WERI-Rb-1 (cell line): Measurements from ENCODE around the gene REEP2.

Source experiments
- DNase-seq: peaks from one replicate; pipeline ENCODE4 v3.0.0-alpha.2; 2020
- H3K27ac ChIP-seq: fragments of 250-450 bp; sonication (Bioruptor Pico); 2 replicates; pipeline ENCODE4 v1.5.1; 2020; ENCODE audit warnings: mild to moderate bottlenecking, moderate library complexity
- H3K27me3 ChIP-seq: fragments of 250-450 bp; sonication (Bioruptor Pico); 2 replicates; pipeline ENCODE4 v1.5.1; 2021; ENCODE audit warnings: mild to moderate bottlenecking, low read depth, moderate library complexity; ENCODE audit not compliant: insufficient read depth, severe bottlenecking
- H3K36me3 ChIP-seq: fragments of 250-450 bp; sonication (Bioruptor Pico); 2 replicates; pipeline ENCODE4 v1.5.1; 2020; ENCODE audit warnings: mild to moderate bottlenecking, moderate library complexity
- H3K4me3 ChIP-seq: 2 replicates; pipeline ENCODE4 v1.5.1; 2011; ENCODE audit warnings: low read depth, mild to moderate bottlenecking, control low read depth, low read length
- H3K9me3 ChIP-seq: fragments of 250-450 bp; sonication (Bioruptor Pico); 2 replicates; pipeline ENCODE4 v1.5.1; 2021; ENCODE audit warnings: mild to moderate bottlenecking, moderate library complexity; ENCODE audit not compliant: severe bottlenecking
- CTCF ChIP-seq: IDR thresholded peaks from 2 replicates; pipeline ENCODE4 v1.5.1; 2011; ENCODE audit warnings: low read depth, mild to moderate bottlenecking, control low read depth, inconsistent platforms, low read length

The REEP2 gene

GRCh38 chr5:138458384-138458783, 19.5 kb downstream of the REEP2 start:
- H3K27ac ChIP-seq = no peak overlapping the region
- H3K4me3 ChIP-seq = no peak overlapping the region
- TF ChIP-seq CTCF = no peak
- H3K27me3 ChIP-seq = no peaks in the 10 kb centered on the region
- no peaks in the 10 kb centered on the region for H3K36me3 ChIP-seq
- no peak for DNase-seq
- H3K9me3 ChIP-seq = no peaks in the 10 kb centered on the region

DNA sequence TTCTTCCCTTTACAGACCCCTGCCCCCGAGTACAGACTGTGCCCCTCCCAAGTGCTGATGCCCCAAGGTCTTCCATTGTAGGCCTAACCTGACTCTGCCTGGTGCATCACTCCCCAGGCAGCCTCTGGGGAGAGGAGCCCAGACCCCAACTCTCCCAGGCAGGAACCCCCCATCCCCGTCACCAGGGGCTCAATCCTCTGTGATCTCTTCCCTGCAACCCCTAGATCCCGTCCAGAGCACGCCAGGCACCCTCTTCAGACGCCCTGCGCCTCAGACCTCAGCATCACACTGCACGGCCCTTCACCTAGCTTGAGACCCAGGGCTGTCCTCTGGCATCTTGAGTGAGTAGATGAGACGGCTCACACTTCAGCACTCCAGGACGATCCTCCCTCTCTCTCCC, 20.0 kb downstream of the REEP2 start:
- Histone ChIP-seq H3K4me3 (no peak overlapping the region), H3K36me3 (no peaks in the 10 kb centered on the region), H3K9me3 (no peaks in the 10 kb centered on the region), H3K27ac (no peak overlapping the region), H3K27me3 (no peaks in the 10 kb centered on the region)
- no peak for DNase-seq
- TF ChIP-seq CTCF = no peak

DNA sequence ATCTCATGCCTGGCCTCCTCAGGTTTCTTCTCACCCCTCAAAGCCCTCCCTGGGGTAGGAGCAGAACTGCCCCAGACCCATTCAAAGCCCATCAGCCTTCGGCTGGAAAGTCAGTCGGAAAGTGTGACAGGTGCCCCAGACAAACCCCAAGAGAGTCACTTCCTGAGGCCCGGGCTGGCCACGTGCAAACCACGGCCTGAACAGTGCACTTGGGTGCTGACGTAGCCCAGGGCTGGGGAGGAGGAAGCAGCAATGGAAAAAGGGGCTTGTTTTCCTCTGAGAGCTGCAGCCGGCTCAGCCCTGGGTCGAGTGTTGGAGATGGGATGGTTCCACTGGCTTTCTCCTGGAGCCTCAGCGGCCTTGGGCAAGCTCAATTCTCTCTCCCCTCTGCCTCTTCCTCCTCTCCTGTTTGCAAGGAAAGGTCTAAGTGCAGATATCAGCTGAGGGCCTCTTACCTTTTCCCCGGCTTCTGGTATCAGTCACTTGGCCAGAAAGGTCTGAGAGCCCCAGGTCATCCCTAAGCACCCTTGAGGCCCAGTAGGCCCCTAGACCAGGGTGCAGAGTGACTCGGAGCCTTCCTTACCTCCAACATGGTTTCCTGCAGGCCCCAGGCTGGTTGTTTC, 20.6 kb downstream of the REEP2 start:
- DNase-seq = no peak
- no peaks in the 10 kb centered on the region for H3K27me3 ChIP-seq
- no peak for TF ChIP-seq CTCF
- H3K27ac ChIP-seq = no peak overlapping the region
- no peaks in the 10 kb centered on the region for H3K9me3 ChIP-seq
- H3K36me3 ChIP-seq = no peaks in the 10 kb centered on the region
- H3K4me3 ChIP-seq = no peak overlapping the region

GRCh38 chr5:138460032-138460693, 21.3 kb downstream of the REEP2 start:
- H3K4me3 ChIP-seq = no peak overlapping the region
- H3K27me3 ChIP-seq = no peaks in the 10 kb centered on the region
- no peak for DNase-seq
- H3K36me3 ChIP-seq = no peaks in the 10 kb centered on the region
- H3K9me3 ChIP-seq = no peaks in the 10 kb centered on the region
- H3K27ac ChIP-seq = no peak overlapping the region
- no peak for TF ChIP-seq CTCF

DNA sequence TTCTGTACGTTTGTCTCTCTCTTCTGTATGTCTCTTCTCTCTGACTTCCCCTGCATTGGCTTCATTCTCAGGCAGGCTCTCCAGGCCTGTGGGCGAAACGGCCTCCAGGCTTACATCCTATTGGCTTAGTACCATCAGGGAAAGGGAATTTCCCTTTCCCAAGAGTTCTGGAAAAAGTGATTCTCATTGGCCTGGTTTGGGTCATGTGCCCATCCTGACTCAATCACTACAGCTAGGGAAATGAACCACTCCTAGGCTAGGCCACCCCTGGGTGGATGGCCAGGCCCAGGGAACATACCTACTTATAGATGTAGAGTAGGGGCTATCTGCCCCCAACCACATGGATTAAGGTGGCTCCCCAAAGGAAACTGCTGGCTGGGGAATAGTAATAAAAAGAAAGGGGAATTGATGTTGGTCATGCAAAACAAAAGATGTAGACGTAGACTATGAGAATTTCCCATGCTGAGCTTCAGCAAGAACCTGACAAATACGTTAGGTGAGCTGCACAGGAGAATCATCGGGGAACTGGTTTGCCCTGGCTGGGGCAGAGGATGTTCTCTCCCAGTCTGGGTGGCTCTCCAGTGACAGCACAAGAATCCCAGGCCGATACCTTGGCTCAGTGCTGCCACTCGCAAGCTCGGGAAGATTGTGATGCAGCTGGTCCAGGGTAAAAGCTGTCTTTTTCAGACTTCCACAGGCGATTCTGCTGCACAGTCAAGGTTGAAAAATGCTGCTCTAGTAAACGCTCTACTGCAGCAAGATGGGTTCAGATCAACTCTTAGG, 22.7 kb downstream of the REEP2 start:
- Histone ChIP-seq H3K27ac (no peak overlapping the region), H3K27me3 (no peaks in the 10 kb centered on the region), H3K9me3 (no peaks in the 10 kb centered on the region), H3K4me3 (no peak overlapping the region), H3K36me3 (no peaks in the 10 kb centered on the region)
- DNase-seq = no peak
- no peak for TF ChIP-seq CTCF
